GM18502 (cell line): Measurements from ENCODE around the gene USP28.
"Not testable (repeated sequence)": the region's sequence is repeated elsewhere in the genome, so short reads cannot be mapped to it uniquely, and the experiment has no call there.

Source experiments
- ATAC-seq: cut with Tn5 transposase; IDR thresholded peaks from one replicate; pipeline ENCODE4 v1.9.1; 2021; ENCODE audit warnings: mild to moderate bottlenecking; ENCODE audit not compliant: unreplicated experiment, poor library complexity

USP28 gene

GRCh38 chr11:113841691-113842090, 33.7 kb downstream of the USP28 start:
- no peak for ATAC-seq

GRCh38 chr11:113840932-113841664, 34.3 kb downstream of the USP28 start:
- ATAC-seq, result peak; percentile 48

GRCh38 chr11:113839842-113840241, 35.5 kb downstream of the USP28 start:
- ATAC-seq, result peak; percentile 90

- no peak for ATAC-seq
These were observed 37.4 kb downstream of the USP28 start for GRCh38 chr11:113838005-113838404.

GRCh38 chr11:113835306-113835705, 40.1 kb downstream of the USP28 start:
- ATAC-seq, result no peak

- no peak for ATAC-seq
These were observed 42.2 kb downstream of the USP28 start for GRCh38 chr11:113833151-113833550.

- peak; percentile 98 for ATAC-seq
These were observed 44.1 kb downstream of the USP28 start for GRCh38 chr11:113831314-113831713.

- ATAC-seq, result no peak
These were observed 45.6 kb downstream of the USP28 start for GRCh38 chr11:113829751-113830150.

- no peak for ATAC-seq
These were observed 47.2 kb downstream of the USP28 start for GRCh38 chr11:113828191-113828590.

GRCh38 chr11:113827477-113827876, 47.9 kb downstream of the USP28 start:
- ATAC-seq, result no peak

GRCh38 chr11:113818426-113818825, 56.9 kb downstream of the USP28 start:
- ATAC-seq, result no peak

- ATAC-seq, result no peak
These were observed 57.7 kb downstream of the USP28 start for GRCh38 chr11:113817626-113818025.

GRCh38 chr11:113817162-113817561, 58.2 kb downstream of the USP28 start:
- no peak for ATAC-seq

- ATAC-seq, result no peak
These were observed 61.2 kb downstream of the USP28 start for GRCh38 chr11:113814181-113814580.

GRCh38 chr11:113808931-113809330, 66.4 kb downstream of the USP28 start:
- no peak for ATAC-seq

GRCh38 chr11:113806406-113806805, 69.0 kb downstream of the USP28 start:
- ATAC-seq, result peak; percentile 61

GRCh38 chr11:113805640-113806039, 69.7 kb downstream of the USP28 start:
- no peak for ATAC-seq

GRCh38 chr11:113802621-113803020, 72.8 kb downstream of the USP28 start:
- no peak for ATAC-seq

- ATAC-seq, result peak; percentile 73
These were observed 78.6 kb downstream of the USP28 start for GRCh38 chr11:113796663-113797259.

GRCh38 chr11:113789675-113790320, 85.6 kb downstream of the USP28 start:
- no peak for ATAC-seq

GRCh38 chr11:113789016-113789415, 86.4 kb downstream of the USP28 start:
- ATAC-seq, result not testable (repeated sequence)
